D721Med (cell line): Measurements from ENCODE around the gene CPPED1.

ENCODE experiments used
- DNase-seq: peaks from one replicate; pipeline ENCODE4 v3.0.0; 2011; ENCODE audit warnings: low spot score; ENCODE audit not compliant: insufficient read length
- FAIRE-seq: peaks from 2 replicates; lab custom pipeline; 2011; peaks lifted over from hg19 to GRCh38; lab: Jason Lieb, UNC
- CTCF ChIP-seq: IDR thresholded peaks from 2 replicates; pipeline ENCODE4 v1.5.1; 2012; ENCODE audit warnings: mild to moderate bottlenecking, control low read depth; ENCODE audit not compliant: insufficient read depth; ENCODE audit errors: missing control alignments

Gene CPPED1

DNA sequence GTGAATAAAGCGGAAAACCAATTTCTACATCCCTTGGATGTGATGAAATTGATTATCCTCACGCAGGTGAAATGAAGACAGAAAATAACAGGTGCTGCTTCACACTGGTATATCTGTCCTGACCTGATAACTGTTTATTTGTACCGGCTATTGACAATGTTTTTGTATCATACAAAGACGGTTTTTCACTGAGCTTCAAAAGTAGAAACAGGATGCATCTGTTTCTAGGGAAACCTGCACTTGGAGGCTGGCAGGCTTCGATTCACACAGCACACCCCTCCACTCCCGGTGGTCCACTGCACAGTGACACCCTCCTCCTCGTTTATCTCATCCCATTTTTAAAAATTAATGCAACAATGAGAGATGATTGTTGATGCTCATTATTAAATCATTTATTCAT, 104.5 kb downstream of the CPPED1 start:
- DNase-seq = no peak
- no peak for TF ChIP-seq CTCF
- no peak for FAIRE-seq

- no peak for FAIRE-seq
- TF ChIP-seq CTCF = no peak
- no peak for DNase-seq
Observed at GRCh38 chr16:12697437-12697836, 106.2 kb downstream of the CPPED1 start.

GRCh38 chr16:12695454-12695853, 108.2 kb downstream of the CPPED1 start:
- DNase-seq (no peak), FAIRE-seq (no peak)
- TF ChIP-seq CTCF = no peak

DNA sequence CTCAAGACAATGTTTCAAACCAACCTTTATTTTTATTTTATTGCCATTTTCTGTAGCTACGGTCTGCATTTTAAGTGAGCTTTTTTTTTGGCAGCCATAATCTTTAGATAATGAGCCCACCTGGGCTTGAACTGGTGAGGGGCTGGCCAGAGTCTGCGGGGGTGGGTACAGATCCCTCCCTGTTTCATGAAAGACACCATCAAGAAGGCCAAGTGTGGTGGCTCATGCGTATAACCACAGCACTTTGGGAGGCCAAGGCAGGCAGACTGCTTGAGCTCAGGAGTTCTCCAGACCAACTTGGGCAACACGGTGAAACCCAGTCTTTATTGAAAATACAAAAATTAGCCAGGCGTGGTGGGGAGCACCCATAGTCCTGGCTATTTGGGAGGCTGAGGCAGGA, 113.7 kb downstream of the CPPED1 start:
- TF ChIP-seq CTCF = no peak
- DNase-seq = no peak
- no peak for FAIRE-seq

- no peak for TF ChIP-seq CTCF
- DNase-seq (no peak), FAIRE-seq (no peak)
Observed at GRCh38 chr16:12688951-12689850, 114.5 kb downstream of the CPPED1 start.

DNA sequence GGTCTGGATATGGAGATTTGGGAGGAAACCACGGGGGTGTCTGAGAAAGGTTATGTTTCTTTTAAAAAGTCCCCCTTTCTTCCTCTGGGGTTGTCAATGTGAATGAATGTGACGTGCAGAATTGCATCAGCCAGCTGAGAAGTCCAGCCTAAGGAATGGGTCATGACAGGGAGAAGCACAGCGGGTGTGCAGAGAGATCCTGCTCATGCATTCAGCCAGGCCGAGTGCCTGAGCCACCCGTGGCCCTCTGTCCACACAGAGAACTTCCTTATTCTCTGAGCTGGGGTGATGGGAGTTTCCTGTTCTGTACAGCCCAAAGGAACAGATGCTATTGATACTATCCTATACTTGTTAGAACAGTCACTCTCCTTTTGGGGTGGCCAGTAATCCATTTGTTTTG, 117.9 kb downstream of the CPPED1 start:
- DNase-seq (no peak), FAIRE-seq (no peak)
- TF ChIP-seq CTCF = no peak
